CD4-positive, alpha-beta memory T cell (primary cell): Measurements from ENCODE around the gene ACAP1. TPM values are rescaled to one million over a fixed set of nuclear protein-coding genes. Genes with fewer than 3 reads are reported as not detected.
A peak's percentile ranks its signal among the peaks of the same experiment; 100 is the strongest.

ENCODE experiments used
- CTCF ChIA-PET: fragments of 350-600 bp; sonication (Branson Sonifier 250); formaldehyde crosslinking; loops from one replicate; lab custom pipeline; 2021; ENCODE audit warnings: inconsistent platforms; ENCODE audit not compliant: partially characterized antibody; lab: Charles Lee
- POLR2A ChIA-PET: fragments of 350-600 bp; sonication (Branson Sonifier 250); formaldehyde crosslinking; loops from one replicate; lab custom pipeline; 2021; ENCODE audit not compliant: partially characterized antibody; lab: Charles Lee
- DNase-seq, 5 donors: peaks; one replicate each; pipeline versions ENCODE4 v3.0.0 to v3.0.0-alpha.2; 2020 to 2022; ENCODE audit warnings: mixed read lengths in 1 of 5
- H3K27ac ChIP-seq: one replicate; pipeline ENCODE4 v1.7.0; 2013; ENCODE audit warnings: low read depth, low read length
- H3K27me3 ChIP-seq: 2 replicates; pipeline ENCODE4 v1.7.0; 2013; ENCODE audit warnings: mild to moderate bottlenecking, low read length, moderate library complexity; ENCODE audit not compliant: insufficient read depth
- H3K36me3 ChIP-seq: 2 replicates; pipeline ENCODE4 v1.7.0; 2013; ENCODE audit warnings: mild to moderate bottlenecking, low read length, moderate library complexity; ENCODE audit not compliant: insufficient read depth
- H3K4me1 ChIP-seq: 2 replicates; pipeline ENCODE4 v1.7.0; 2013; ENCODE audit warnings: mild to moderate bottlenecking, low read length, moderate library complexity; ENCODE audit not compliant: insufficient read depth
- H3K4me3 ChIP-seq, 2 donors: one replicate each; pipeline ENCODE4 v1.7.0; 2013; ENCODE audit warnings: low read length in 2 of 2, mild to moderate bottlenecking in 1 of 2
- H3K9me3 ChIP-seq, 2 donors: one replicate each; pipeline ENCODE4 v1.7.0; 2013; ENCODE audit warnings: low read length in 2 of 2, control low read depth in 1 of 2; ENCODE audit not compliant: control insufficient read depth in 1 of 2
- H3K27ac Mint-ChIP-seq, 7 donors: one replicate each; pipeline ENCODE4 v1.8.0; 2020 to 2021; ENCODE audit warnings: mixed read lengths in 7 of 7, mild to moderate bottlenecking in 6 of 7, inconsistent platforms in 3 of 7, moderate library complexity in 3 of 7
- H3K27me3 Mint-ChIP-seq, 2 donors: one replicate each; pipeline ENCODE4 v1.8.0; 2020 to 2021; ENCODE audit warnings: mixed read lengths in 2 of 2
- H3K36me3 Mint-ChIP-seq, 2 donors: one replicate each; pipeline ENCODE4 v1.8.0; 2020 to 2021; ENCODE audit warnings: mixed read lengths in 2 of 2, inconsistent platforms in 1 of 2, mild to moderate bottlenecking in 1 of 2
- H3K4me1 Mint-ChIP-seq, 4 donors: one replicate each; pipeline ENCODE4 v1.8.0; 2020 to 2021; ENCODE audit warnings: mixed read lengths in 4 of 4, mild to moderate bottlenecking in 1 of 4
- H3K4me3 Mint-ChIP-seq, 8 donors: one replicate each; pipeline ENCODE4 v1.8.0; 2020 to 2021; ENCODE audit warnings: mixed read lengths in 8 of 8, mild to moderate bottlenecking in 7 of 8, moderate library complexity in 6 of 8, inconsistent platforms in 3 of 8
- H3K9me3 Mint-ChIP-seq, 8 donors: one replicate each; pipeline ENCODE4 v1.8.0; 2020 to 2021; ENCODE audit warnings: mixed read lengths in 8 of 8, mild to moderate bottlenecking in 5 of 8, inconsistent platforms in 3 of 8, moderate library complexity in 1 of 8
- intact Hi-C: fragments of 100-400 bp; cut with micrococcal nuclease; formaldehyde crosslinking; loops from one replicate; pipeline ENCODE4 v1.15.1; 2023
- polyA plus RNA-seq, 2 donors: library from polyadenylated mRNA; unstranded; fragments of 300-500 nt; fragmentation: Illumina TruSeq; gene quantifications; one replicate each; pipeline ENCODE4 v1.2.3, GENCODE V29; 2021
- total RNA-seq, 2 experiments: library from RNA; stranded (reverse); gene quantifications; one replicate each; pipeline ENCODE4 v1.2.3, GENCODE V29; 2021

ACAP1 gene
- total and polyA plus RNA-seq, 4 experiments from 2014 or later, result 261 to 516 (median 386) TPM

DNA sequence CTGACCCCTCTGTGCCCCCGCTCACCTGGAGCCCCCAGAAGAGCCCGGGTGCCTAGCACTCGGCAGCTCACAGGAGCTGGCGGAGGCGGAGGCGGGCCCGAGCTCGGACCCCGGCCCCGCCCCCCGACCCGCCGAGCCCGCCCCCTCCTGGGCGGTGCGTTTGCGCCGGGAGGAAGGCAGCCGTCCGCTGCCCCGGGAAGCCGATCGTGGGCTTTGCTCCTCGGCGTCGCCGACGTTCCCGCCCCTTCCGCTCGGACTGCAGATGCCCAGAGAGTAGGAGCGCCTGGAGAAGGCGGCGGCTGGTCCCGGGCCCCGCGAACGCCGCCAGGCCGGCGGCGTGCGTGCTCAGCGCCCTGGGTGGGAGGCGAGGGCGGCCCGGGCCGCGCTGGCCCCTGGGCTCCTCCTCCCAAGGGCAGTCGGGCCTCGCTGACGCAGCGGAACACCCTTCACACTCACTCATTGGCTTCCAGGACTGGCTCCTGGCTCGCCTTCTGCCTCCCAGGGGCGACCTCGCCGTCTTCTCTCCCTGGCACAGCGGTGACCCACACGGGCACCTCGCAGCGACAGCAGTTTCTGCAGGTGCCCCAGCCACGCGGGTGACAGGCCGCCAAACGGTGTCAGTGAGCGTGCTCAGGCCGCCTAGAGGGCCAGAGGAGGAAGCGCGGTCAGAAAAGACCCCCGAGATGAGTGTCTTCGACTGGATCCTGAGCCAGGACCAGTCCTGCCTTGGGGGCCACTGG lies 58.3 kb downstream of the ACAP1 start, which contains the start of gene PLSCR3:
PLSCR3 (minus strand) TSS at position 74 of the 740 bp plus-strand sequence. CDS start 415 bp downstream, outside the sequence.
- peaks cover 0 to 3% (median 0%) of the 10 kb centered on the region in 8 donors for H3K9me3 Mint-ChIP-seq
- H3K27ac Mint-ChIP-seq, result peak within 1 kb of the TSS; percentile 92 to 98 (median 94)
- Histone ChIP-seq H3K9me3 (no peaks in the 10 kb centered on the region), H3K36me3 (peaks cover 29% of the 10 kb centered on the region), H3K4me3 (peak within 1 kb of the TSS; percentile 78 to 94), H3K4me1 (peaks cover 44% of the 10 kb centered on the region), H3K27me3 (no peaks in the 10 kb centered on the region), H3K27ac (peak within 1 kb of the TSS; percentile 91)
- POLR2A ChIA-PET, result interaction anchor here (0.6 to 4.3 kb wide), 13 partner anchors 9 to 189 kb away, joined by 3 to 57 read pairs (median 6); partner anchors contain the start of genes ACADVL, ACAP1, DLG4 and MPDU1
- peak within 1 kb of the TSS; percentile 93 to 97 (median 96) for H3K4me3 Mint-ChIP-seq
- DNase-seq, result peak; percentile 76 to 88 (median 83)
- peaks cover 13 to 44% (median 31%) of the 10 kb centered on the region in 4 donors for H3K4me1 Mint-ChIP-seq
- H3K36me3 Mint-ChIP-seq, result peaks cover 28 to 32% of the 10 kb centered on the region in 2 donors
- H3K27me3 Mint-ChIP-seq, result no peaks in the 10 kb centered on the region
- intact Hi-C loops, result loop anchor here (1.0 to 5.0 kb wide), 4 partner anchors 10 to 42 kb away; partner anchors contain the start of genes KCTD11, TMEM102 and TMEM256
- CTCF ChIA-PET, result interaction anchor here (0.8 to 3.4 kb wide), 3 partner anchors 37 to 166 kb away, joined by 3 to 8 read pairs (median 4); no protein-coding TSS in a partner anchor

- POLR2A ChIA-PET, result interaction anchor here (3.8 to 4.3 kb wide), 2 partner anchors 8 to 13 kb away, joined by 49 to 57 read pairs; partner anchors contain the start of gene TMEM256
- Histone ChIP-seq H3K4me3 (no peak overlapping the region), H3K27ac (no peak overlapping the region), H3K4me1 (peaks cover 29% of the 10 kb centered on the region), H3K9me3 (no peaks in the 10 kb centered on the region), H3K36me3 (peaks cover 14% of the 10 kb centered on the region), H3K27me3 (no peaks in the 10 kb centered on the region)
- Mint-ChIP-seq H3K27me3 (no peaks in the 10 kb centered on the region), H3K36me3 (peaks cover 14 to 20% of the 10 kb centered on the region in 2 donors), H3K4me3 (peak overlapping the region in 6 of 8 donors; percentile 1 to 74 (median 44)), H3K27ac (peak overlapping the region in 4 of 7 donors; percentile 24 to 73 (median 48)), H3K9me3 (peaks cover 0 to 3% (median 0%) of the 10 kb centered on the region in 8 donors), H3K4me1 (peaks cover 15 to 33% (median 23%) of the 10 kb centered on the region in 4 donors)
- DNase-seq, result no peak
- intact Hi-C loops, result no loop called here
- CTCF ChIA-PET, result interaction anchor here (3.4 kb wide), 1 partner anchor 40 kb away, joined by 8 read pairs; no protein-coding TSS in a partner anchor
These were observed 59.8 kb downstream of the ACAP1 start for GRCh38 chr17:7396147-7396546.

DNA sequence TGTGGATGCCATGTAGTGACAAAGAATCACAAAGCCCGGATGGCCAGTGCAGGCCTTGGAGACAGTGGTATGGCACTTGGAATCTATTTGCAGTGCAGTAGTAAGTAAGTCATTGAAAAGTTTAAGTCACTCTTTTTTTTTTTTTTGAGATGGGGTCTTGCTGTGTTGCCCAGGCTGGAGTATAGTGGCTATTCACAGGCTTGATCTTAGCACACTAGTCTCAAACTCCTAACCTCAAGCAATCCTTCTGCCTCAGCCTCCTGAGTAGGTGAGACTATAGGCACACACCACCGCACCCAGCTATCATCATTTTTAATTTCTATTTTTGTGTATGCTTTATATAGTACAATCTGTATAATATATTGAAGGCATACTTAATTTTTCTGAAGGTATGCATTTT lies 62.3 kb downstream of the ACAP1 start:
- no peak for DNase-seq
- ChIA-PET POLR2A (interaction anchor here (0.5 to 2.5 kb wide), 4 partner anchors 11 to 985 kb away, joined by 3 to 12 read pairs (median 4); no protein-coding TSS in a partner anchor), CTCF (interaction anchor here (1.4 to 2.4 kb wide), 2 partner anchors 38 to 42 kb away, joined by 7 to 8 read pairs; no protein-coding TSS in a partner anchor)
- peaks cover 0 to 3% of the 10 kb centered on the region in 2 donors for H3K36me3 Mint-ChIP-seq
- no peak overlapping the region for H3K4me3 Mint-ChIP-seq
- Histone ChIP-seq H3K36me3 (no peaks in the 10 kb centered on the region), H3K27ac (no peak overlapping the region), H3K4me3 (no peak overlapping the region), H3K4me1 (peaks cover 13% of the 10 kb centered on the region), H3K27me3 (no peaks in the 10 kb centered on the region), H3K9me3 (no peaks in the 10 kb centered on the region)
- H3K4me1 Mint-ChIP-seq, result peaks cover 13 to 22% (median 18%) of the 10 kb centered on the region in 4 donors
- peaks cover 0 to 3% (median 0%) of the 10 kb centered on the region in 8 donors for H3K9me3 Mint-ChIP-seq
- peak overlapping the region in 1 of 7 donors; percentile 57 for H3K27ac Mint-ChIP-seq
- H3K27me3 Mint-ChIP-seq, result no peaks in the 10 kb centered on the region
- intact Hi-C loops, result no loop called here

Other genes with a start within 250 kb of the ACAP1 start
Only the 30 nearest of the 35 such genes appear.
- not detected for gene ASGR1, start 157.2 kb upstream of the ACAP1 start, total RNA-seq
- gene ASGR1, start 157.2 kb upstream of the ACAP1 start, polyA plus RNA-seq, result not detected
- 1 to 10 TPM; 7.2 to 7.6 TPM for gene DLG4, start 116.7 kb upstream of the ACAP1 start, total RNA-seq
- gene DLG4, start 116.7 kb upstream of the ACAP1 start, polyA plus RNA-seq, result under 1 TPM; 0.44 to 0.50 TPM
- 100 to 1,000 TPM; 340 to 342 TPM for gene ACADVL, start 116.6 kb upstream of the ACAP1 start, total RNA-seq
- 100 to 1,000 TPM; 110 to 118 TPM for gene ACADVL, start 116.6 kb upstream of the ACAP1 start, polyA plus RNA-seq
- gene DVL2, start 102.0 kb upstream of the ACAP1 start, total RNA-seq, result 10 to 100 TPM; 75.1 to 76.8 TPM
- gene DVL2, start 102.0 kb upstream of the ACAP1 start, polyA plus RNA-seq, result 10 to 100 TPM; 22.0 to 23.7 TPM
- gene PHF23, start 97.1 kb upstream of the ACAP1 start, total RNA-seq, result 10 to 100 TPM; 45.8 to 55.8 TPM
- gene PHF23, start 97.1 kb upstream of the ACAP1 start, polyA plus RNA-seq, result 10 to 100 TPM; 11.4 to 29.8 TPM
- 100 to 1,000 TPM; 324 to 327 TPM for gene GABARAP, start 94.1 kb upstream of the ACAP1 start, total RNA-seq
- gene GABARAP, start 94.1 kb upstream of the ACAP1 start, polyA plus RNA-seq, result 100 to 1,000 TPM; 741 to 896 TPM
- 100 to 1,000 TPM; 145 to 157 TPM for gene CTDNEP1, start 84.8 kb upstream of the ACAP1 start, total RNA-seq
- gene CTDNEP1, start 84.8 kb upstream of the ACAP1 start, polyA plus RNA-seq, result 10 to 100 TPM; 42.4 to 59.1 TPM
- gene ELP5, start 84.3 kb upstream of the ACAP1 start, total RNA-seq, result 10 to 100 TPM; 29.8 to 30.9 TPM
- gene ELP5, start 84.3 kb upstream of the ACAP1 start, polyA plus RNA-seq, result 10 to 100 TPM; 68.0 to 71.3 TPM
- gene CLDN7, start 74.1 kb upstream of the ACAP1 start, total RNA-seq, result 1 to 10 TPM in 1 of 2 experiments, under 1 TPM in 1; 0.39 to 1.0 TPM
- gene CLDN7, start 74.1 kb upstream of the ACAP1 start, polyA plus RNA-seq, result 1 to 10 TPM; 1.0 to 3.1 TPM
- not detected for gene SLC2A4, start 54.8 kb upstream of the ACAP1 start, total RNA-seq
- gene SLC2A4, start 54.8 kb upstream of the ACAP1 start, polyA plus RNA-seq, result not detected
- gene YBX2, start 41.9 kb upstream of the ACAP1 start, total RNA-seq, result under 1 TPM; 0.26 to 0.39 TPM
- gene YBX2, start 41.9 kb upstream of the ACAP1 start, polyA plus RNA-seq, result not detected
- gene EIF5A, start 28.9 kb upstream of the ACAP1 start, total RNA-seq, result 100 to 1,000 TPM; 240 to 244 TPM
- gene EIF5A, start 28.9 kb upstream of the ACAP1 start, polyA plus RNA-seq, result 100 to 1,000 TPM; 230 to 850 TPM
- 100 to 1,000 TPM; 127 to 132 TPM for gene GPS2, start 21.2 kb upstream of the ACAP1 start, total RNA-seq
- gene GPS2, start 21.2 kb upstream of the ACAP1 start, polyA plus RNA-seq, result 100 to 1,000 TPM; 101 to 120 TPM
- gene NEURL4, start 7.2 kb upstream of the ACAP1 start, total RNA-seq, result 10 to 100 TPM; 73.8 to 81.6 TPM
- 1 to 10 TPM in 1 of 2 donors, under 1 TPM in 1; 0.97 to 2.4 TPM for gene NEURL4, start 7.2 kb upstream of the ACAP1 start, polyA plus RNA-seq
- 1 to 10 TPM; 3.5 to 4.3 TPM for gene KCTD11, start 15.6 kb downstream of the ACAP1 start, total RNA-seq
- gene KCTD11, start 15.6 kb downstream of the ACAP1 start, polyA plus RNA-seq, result 1 to 10 TPM in 1 of 2 donors, under 1 TPM in 1; 0.33 to 1.8 TPM
- gene TMEM95, start 18.6 kb downstream of the ACAP1 start, total RNA-seq, result not detected
- gene TMEM95, start 18.6 kb downstream of the ACAP1 start, polyA plus RNA-seq, result not detected
- 10 to 100 TPM; 13.8 to 15.9 TPM for gene TNK1, start 44.6 kb downstream of the ACAP1 start, total RNA-seq
- gene TNK1, start 44.6 kb downstream of the ACAP1 start, polyA plus RNA-seq, result 1 to 10 TPM; 1.7 to 2.1 TPM
- gene PLSCR3, start 58.0 kb downstream of the ACAP1 start, total RNA-seq, result 10 to 100 TPM; 90.3 to 91.9 TPM
- 100 to 1,000 TPM; 174 to 242 TPM for gene PLSCR3, start 58.0 kb downstream of the ACAP1 start, polyA plus RNA-seq
- gene TMEM256, start 67.6 kb downstream of the ACAP1 start, total RNA-seq, result 10 to 100 TPM; 35.4 to 38.3 TPM
- 10 to 100 TPM; 49.9 to 51.1 TPM for gene TMEM256, start 67.6 kb downstream of the ACAP1 start, polyA plus RNA-seq
- gene NLGN2, start 71.3 kb downstream of the ACAP1 start, total RNA-seq, result 1 to 10 TPM; 8.8 to 9.8 TPM
- gene NLGN2, start 71.3 kb downstream of the ACAP1 start, polyA plus RNA-seq, result under 1 TPM in 1 of 2 donors, not detected in 1; 0.08 TPM
- not detected for gene SPEM1, start 83.8 kb downstream of the ACAP1 start, total RNA-seq
- not detected for gene SPEM1, start 83.8 kb downstream of the ACAP1 start, polyA plus RNA-seq
- gene SPEM2, start 89.1 kb downstream of the ACAP1 start, total RNA-seq, result not detected
- gene SPEM2, start 89.1 kb downstream of the ACAP1 start, polyA plus RNA-seq, result not detected
- gene SPEM3, start 92.3 kb downstream of the ACAP1 start, total RNA-seq, result not detected
- not detected for gene SPEM3, start 92.3 kb downstream of the ACAP1 start, polyA plus RNA-seq
- 10 to 100 TPM; 20.8 to 21.8 TPM for gene TMEM102, start 98.9 kb downstream of the ACAP1 start, total RNA-seq
- gene TMEM102, start 98.9 kb downstream of the ACAP1 start, polyA plus RNA-seq, result 10 to 100 TPM; 14.6 to 29.2 TPM
- gene FGF11, start 103.0 kb downstream of the ACAP1 start, total RNA-seq, result 1 to 10 TPM; 2.7 to 3.3 TPM
- under 1 TPM in 1 of 2 donors, not detected in 1; 0.14 TPM for gene FGF11, start 103.0 kb downstream of the ACAP1 start, polyA plus RNA-seq
- gene CHRNB1, start 108.5 kb downstream of the ACAP1 start, total RNA-seq, result 1 to 10 TPM; 9.1 to 9.5 TPM
- 10 to 100 TPM; 24.1 to 29.2 TPM for gene CHRNB1, start 108.5 kb downstream of the ACAP1 start, polyA plus RNA-seq
- 10 to 100 TPM; 75.2 to 75.7 TPM for gene ZBTB4, start 143.1 kb downstream of the ACAP1 start, total RNA-seq
- gene ZBTB4, start 143.1 kb downstream of the ACAP1 start, polyA plus RNA-seq, result 10 to 100 TPM in 1 of 2 donors, 1 to 10 TPM in 1; 4.6 to 21.2 TPM
- not detected for gene SLC35G6, start 144.9 kb downstream of the ACAP1 start, total RNA-seq
- not detected for gene SLC35G6, start 144.9 kb downstream of the ACAP1 start, polyA plus RNA-seq
- 100 to 1,000 TPM; 178 to 191 TPM for gene POLR2A, start 147.8 kb downstream of the ACAP1 start, total RNA-seq
- 10 to 100 TPM in 1 of 2 donors, 1 to 10 TPM in 1; 8.6 to 76.2 TPM for gene POLR2A, start 147.8 kb downstream of the ACAP1 start, polyA plus RNA-seq
- 10 to 100 TPM; 45.1 to 52.2 TPM for gene TNFSF12, start 212.5 kb downstream of the ACAP1 start, total RNA-seq
- gene TNFSF12, start 212.5 kb downstream of the ACAP1 start, polyA plus RNA-seq, result 10 to 100 TPM; 45.8 to 72.8 TPM